GDM1 (cell line): ENCODE results near the gene SIGLEC5.

Source experiments
- DNase-seq: peaks from one replicate; lab custom pipeline; 2025; lab: John Stamatoyannopoulos, UW

Gene SIGLEC5

GRCh38 chr19:51627491-51628138 is 2.6 kb downstream of the SIGLEC5 start:
- DNase-seq = no peak

- DNase-seq = no peak
Measured at GRCh38 chr19:51626675-51627074, 3.5 kb downstream of the SIGLEC5 start.

GRCh38 chr19:51621178-51621577 is 9.0 kb downstream of the SIGLEC5 start:
- DNase-seq = peak; percentile 58

GRCh38 chr19:51615991-51616390 is 14.2 kb downstream of the SIGLEC5 start:
- DNase-seq = no peak

- no peak for DNase-seq
Measured at GRCh38 chr19:51614789-51615188, 15.4 kb downstream of the SIGLEC5 start.

- no peak for DNase-seq
Measured at GRCh38 chr19:51610576-51610975, 19.6 kb downstream of the SIGLEC5 start.

GRCh38 chr19:51607920-51608562 is 22.2 kb downstream of the SIGLEC5 start:
- DNase-seq = peak; percentile 72

- DNase-seq = no peak
Measured at GRCh38 chr19:51607077-51607476, 23.1 kb downstream of the SIGLEC5 start.

GRCh38 chr19:51602189-51602854 is 27.9 kb downstream of the SIGLEC5 start:
- no peak for DNase-seq

GRCh38 chr19:51600940-51601580 is 29.1 kb downstream of the SIGLEC5 start:
- no peak for DNase-seq

GRCh38 chr19:51599084-51599483 is 31.1 kb downstream of the SIGLEC5 start:
- DNase-seq = no peak

GRCh38 chr19:51598159-51598915 is 31.9 kb downstream of the SIGLEC5 start:
- no peak for DNase-seq

- no peak for DNase-seq
Measured at GRCh38 chr19:51595190-51596175, 34.7 kb downstream of the SIGLEC5 start.

- no peak for DNase-seq
Measured at GRCh38 chr19:51594774-51595109, 35.5 kb downstream of the SIGLEC5 start.

GRCh38 chr19:51593969-51594773 is 36.0 kb downstream of the SIGLEC5 start:
- DNase-seq = no peak

GRCh38 chr19:51593138-51593890 is 36.9 kb downstream of the SIGLEC5 start:
- DNase-seq = no peak

- DNase-seq = no peak
Measured at GRCh38 chr19:51592521-51592920, 37.7 kb downstream of the SIGLEC5 start.

GRCh38 chr19:51590441-51590840 is 39.8 kb downstream of the SIGLEC5 start:
- no peak for DNase-seq

GRCh38 chr19:51589511-51589910 is 40.7 kb downstream of the SIGLEC5 start:
- no peak for DNase-seq
